Upper lobe of right lung (tissue), 1 donor: Measurements from ENCODE around the gene THBS2. TPM values are rescaled to one million over a fixed set of nuclear protein-coding genes. Genes with fewer than 3 reads are reported as not detected.
A peak's percentile ranks its signal among the peaks of the same experiment; 100 is the strongest.

Experiments
- ATAC-seq: fragments of 200-7000 bp; cut with Tn5 transposase; one replicate; pipeline ENCODE4 v1.9.1; 2020; ENCODE audit warnings: mild to moderate bottlenecking, moderate library complexity
- DNase-seq: peaks from one replicate; pipeline ENCODE4 v3.0.0-alpha.2; 2020
- H3K27ac ChIP-seq: fragments of 200-600 bp; one replicate; pipeline ENCODE4 v1.8.0; 2022
- H3K27me3 ChIP-seq: fragments of 200-600 bp; one replicate; pipeline ENCODE4 v1.8.0; 2022; ENCODE audit warnings: mild to moderate bottlenecking
- H3K36me3 ChIP-seq: fragments of 200-600 bp; one replicate; pipeline ENCODE4 v1.8.0; 2022
- H3K4me1 ChIP-seq: fragments of 200-600 bp; one replicate; pipeline ENCODE4 v1.8.0; 2022
- H3K4me3 ChIP-seq: fragments of 200-600 bp; one replicate; pipeline ENCODE4 v1.8.0; 2022; ENCODE audit warnings: mild to moderate bottlenecking
- H3K9me3 ChIP-seq: fragments of 200-600 bp; one replicate; pipeline ENCODE4 v1.8.0; 2022
- CTCF ChIP-seq: fragments of 200-600 bp; IDR thresholded peaks from one replicate; pipeline ENCODE4 v1.8.0; 2022; ENCODE audit warnings: antibody characterized with exemption
- intact Hi-C: fragments of 100-400 bp; cut with DNase I; formaldehyde crosslinking; loops from one replicate; pipeline ENCODE4 v1.11.0; 2022
- total RNA-seq: library from RNA; stranded (reverse); fragmentation: NEBNext Ultra II Directional; extraction: Animal tissue kit (Norgen Biotek cat#: 25700); gene quantifications from one replicate; pipeline ENCODE4 v1.2.1, GENCODE V29; 2021
- donor health status: DM: no; HTN: yes; CAD: no; lungs with severe emphysema.

Gene THBS2
- total RNA-seq, 1 donor from 2014 or later = 23.7 TPM

GRCh38 chr6:169251371-169251802 is 2.3 kb downstream of the THBS2 start:
- ATAC-seq = no peak
- peak overlapping the region; percentile 37 for H3K4me3 ChIP-seq

GRCh38 chr6:169250660-169251059 is 3.0 kb downstream of the THBS2 start:
- intact Hi-C loops = no loop called here
- Histone ChIP-seq H3K27ac (no peak overlapping the region), H3K27me3 (peaks cover 42% of the 10 kb centered on the region), H3K36me3 (no peaks in the 10 kb centered on the region), H3K4me3 (peak overlapping the region; percentile 37), H3K4me1 (peaks cover 10% of the 10 kb centered on the region), H3K9me3 (no peaks in the 10 kb centered on the region)
- DNase-seq (no peak), ATAC-seq (no peak)
- no peak for TF ChIP-seq CTCF

More at GRCh38 chr6:169251371-169251802, 2.3 kb downstream of the THBS2 start:
- no peak for DNase-seq
- peaks cover 10% of the 10 kb centered on the region for H3K4me1 ChIP-seq
- H3K27me3 ChIP-seq = peaks cover 47% of the 10 kb centered on the region
- intact Hi-C loops = no loop called here
- no peak for TF ChIP-seq CTCF
- H3K9me3 ChIP-seq = no peaks in the 10 kb centered on the region
- H3K27ac ChIP-seq = no peak overlapping the region
- no peaks in the 10 kb centered on the region for H3K36me3 ChIP-seq

DNA sequence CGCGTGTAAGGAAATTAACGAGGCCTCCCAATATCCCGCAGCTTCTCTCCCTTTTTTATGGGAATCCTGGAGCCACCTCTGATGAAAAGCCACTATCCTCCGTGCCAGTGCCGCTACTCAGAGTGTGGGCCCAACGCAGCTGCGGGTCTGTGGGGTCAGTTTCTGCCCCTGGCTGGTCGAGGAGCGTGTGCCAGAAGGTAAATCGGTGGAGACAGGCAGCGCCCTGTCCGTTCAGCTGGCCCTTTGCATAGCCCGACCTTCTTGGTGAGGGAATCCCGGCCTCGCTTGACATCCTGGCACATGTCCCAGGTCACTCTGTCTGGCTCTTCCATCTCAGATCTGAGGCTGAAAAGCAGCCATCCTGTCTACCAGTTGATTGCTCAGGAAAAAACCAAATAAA is 4.6 kb downstream of the THBS2 start:
- Histone ChIP-seq H3K4me3 (no peak overlapping the region), H3K36me3 (no peaks in the 10 kb centered on the region), H3K9me3 (no peaks in the 10 kb centered on the region), H3K4me1 (peaks cover 10% of the 10 kb centered on the region), H3K27me3 (peaks cover 33% of the 10 kb centered on the region), H3K27ac (no peak overlapping the region)
- intact Hi-C loops = no loop called here
- ATAC-seq (no peak), DNase-seq (no peak)
- no peak for TF ChIP-seq CTCF

DNA sequence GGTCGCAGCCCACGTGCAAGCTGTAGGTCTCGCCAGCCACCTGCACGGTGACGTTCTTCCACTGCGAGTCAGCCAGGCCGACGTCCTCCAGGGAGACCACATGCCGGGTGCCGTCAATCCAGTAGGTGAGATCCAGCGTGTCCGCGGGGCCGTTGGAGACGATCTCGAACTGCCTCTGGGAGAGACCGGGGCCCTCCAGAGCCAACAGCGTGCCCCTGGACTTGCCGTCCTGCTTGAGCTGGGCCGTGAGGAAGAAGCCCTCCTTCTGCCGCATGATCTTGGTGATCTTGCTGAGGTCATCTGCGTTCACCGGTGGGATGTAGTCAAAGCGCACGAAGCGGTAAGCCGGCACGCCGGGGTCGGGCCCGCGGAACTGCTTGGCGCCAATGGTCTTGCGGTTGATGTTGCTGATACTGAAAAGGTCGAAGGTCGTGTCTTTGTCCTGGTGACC is 5.1 kb downstream of the THBS2 start:
- Histone ChIP-seq H3K4me3 (no peak overlapping the region), H3K4me1 (peaks cover 10% of the 10 kb centered on the region), H3K9me3 (no peaks in the 10 kb centered on the region), H3K27ac (no peak overlapping the region), H3K36me3 (no peaks in the 10 kb centered on the region), H3K27me3 (peaks cover 29% of the 10 kb centered on the region)
- no peak for TF ChIP-seq CTCF
- DNase-seq = no peak
- intact Hi-C loops = no loop called here
- ATAC-seq = no peak

GRCh38 chr6:169247991-169248390 is 5.7 kb downstream of the THBS2 start:
- no peak for TF ChIP-seq CTCF
- no peak for DNase-seq
- Histone ChIP-seq H3K27ac (no peak overlapping the region), H3K4me3 (no peak overlapping the region), H3K27me3 (peaks cover 26% of the 10 kb centered on the region), H3K36me3 (no peaks in the 10 kb centered on the region), H3K9me3 (no peaks in the 10 kb centered on the region), H3K4me1 (peaks cover 10% of the 10 kb centered on the region)
- intact Hi-C loops = no loop called here
- no peak for ATAC-seq

- ATAC-seq (no peak), DNase-seq (no peak)
- Histone ChIP-seq H3K4me3 (no peak overlapping the region), H3K27me3 (peaks cover 20% of the 10 kb centered on the region), H3K4me1 (peaks cover 10% of the 10 kb centered on the region), H3K27ac (no peak overlapping the region), H3K9me3 (no peaks in the 10 kb centered on the region), H3K36me3 (no peaks in the 10 kb centered on the region)
- intact Hi-C loops = no loop called here
- no peak for TF ChIP-seq CTCF
Measured at GRCh38 chr6:169247419-169247818, 6.2 kb downstream of the THBS2 start.
